ENCODE data around the gene DTNBP1.

DNA sequence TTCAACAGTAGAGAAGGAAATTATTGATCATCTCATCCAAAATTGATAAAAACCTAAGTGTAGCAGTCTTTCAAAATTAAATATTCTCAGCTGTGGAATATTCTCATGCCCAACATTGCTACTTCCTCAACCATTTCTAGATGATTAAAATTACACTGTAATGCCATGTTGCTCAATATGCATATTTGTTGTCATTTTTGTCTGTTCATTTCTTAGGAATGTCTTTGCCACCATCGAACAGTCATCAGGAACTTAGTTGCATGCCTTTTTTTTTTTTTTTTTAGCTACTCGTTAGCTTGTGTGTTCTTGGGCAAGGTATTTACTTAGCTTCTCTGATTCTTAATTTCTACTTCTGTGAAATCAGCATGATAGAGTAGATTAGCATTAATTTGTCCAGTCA lies 188.6 kb downstream of the DTNBP1 start:
- TF ChIP-seq, protein P1, sequence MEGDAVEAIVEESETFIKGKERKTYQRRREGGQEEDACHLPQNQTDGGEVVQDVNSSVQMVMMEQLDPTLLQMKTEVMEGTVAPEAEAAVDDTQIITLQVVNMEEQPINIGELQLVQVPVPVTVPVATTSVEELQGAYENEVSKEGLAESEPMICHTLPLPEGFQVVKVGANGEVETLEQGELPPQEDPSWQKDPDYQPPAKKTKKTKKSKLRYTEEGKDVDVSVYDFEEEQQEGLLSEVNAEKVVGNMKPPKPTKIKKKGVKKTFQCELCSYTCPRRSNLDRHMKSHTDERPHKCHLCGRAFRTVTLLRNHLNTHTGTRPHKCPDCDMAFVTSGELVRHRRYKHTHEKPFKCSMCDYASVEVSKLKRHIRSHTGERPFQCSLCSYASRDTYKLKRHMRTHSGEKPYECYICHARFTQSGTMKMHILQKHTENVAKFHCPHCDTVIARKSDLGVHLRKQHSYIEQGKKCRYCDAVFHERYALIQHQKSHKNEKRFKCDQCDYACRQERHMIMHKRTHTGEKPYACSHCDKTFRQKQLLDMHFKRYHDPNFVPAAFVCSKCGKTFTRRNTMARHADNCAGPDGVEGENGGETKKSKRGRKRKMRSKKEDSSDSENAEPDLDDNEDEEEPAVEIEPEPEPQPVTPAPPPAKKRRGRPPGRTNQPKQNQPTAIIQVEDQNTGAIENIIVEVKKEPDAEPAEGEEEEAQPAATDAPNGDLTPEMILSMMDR (conservative IDR thresholded peaks at IDR 0.05), result no peak
- no peak for TF ChIP-seq ZFX (IDR thresholded peaks at IDR 0.05)
